ENCODE measurements around the gene SMIM21.

Gene SMIM21

DNA sequence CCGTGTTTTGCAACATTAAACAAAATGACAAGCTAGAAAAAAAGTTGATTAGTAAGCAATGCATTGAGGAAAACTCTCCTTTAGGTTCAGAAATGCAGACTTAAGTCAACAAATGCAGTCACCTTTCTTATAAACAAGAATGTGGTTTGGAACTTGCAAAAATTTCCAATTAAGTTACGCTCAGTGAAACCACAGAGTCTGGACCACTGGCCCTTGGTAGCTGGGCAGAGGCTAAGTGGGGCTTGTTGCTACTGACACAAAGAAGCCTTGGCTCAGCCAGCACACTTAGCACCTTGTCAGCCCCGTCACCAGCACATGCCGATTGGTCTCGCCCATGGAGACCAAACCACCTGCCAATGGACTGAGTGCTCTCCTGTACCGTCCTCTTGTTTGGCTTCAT, 53.0 kb downstream of the SMIM21 start:
- no peak for DNase-seq

GRCh38 chr18:75369026-75369721, 58.3 kb downstream of the SMIM21 start:
- DNase-seq, result no peak

DNA sequence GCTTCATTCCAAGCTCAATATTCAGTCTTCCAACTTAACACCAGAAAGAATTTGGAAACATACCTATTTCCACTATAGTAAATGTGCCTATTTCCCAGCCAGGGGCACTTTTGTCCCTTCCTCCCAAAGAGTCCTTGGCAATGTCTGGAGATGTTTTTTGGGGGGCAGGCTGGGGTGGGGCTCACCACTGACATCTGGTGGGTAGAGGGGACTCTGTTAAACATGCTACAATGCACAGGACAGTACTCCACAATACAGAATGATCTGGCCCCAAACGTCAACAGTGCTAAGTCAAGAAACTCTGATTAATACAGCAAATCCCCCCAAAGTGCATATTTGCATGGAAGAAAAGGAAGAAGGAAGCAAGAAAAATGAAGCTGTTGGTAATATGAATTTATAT, 61.7 kb downstream of the SMIM21 start:
- DNase-seq, result no peak

GRCh38 chr18:75365254-75365629, 62.3 kb downstream of the SMIM21 start:
- no peak for DNase-seq

- DNase-seq, result no peak
Measured at GRCh38 chr18:75364512-75365253, 62.8 kb downstream of the SMIM21 start.

GRCh38 chr18:75363446-75364225, 63.9 kb downstream of the SMIM21 start:
- no peak for DNase-seq

DNA sequence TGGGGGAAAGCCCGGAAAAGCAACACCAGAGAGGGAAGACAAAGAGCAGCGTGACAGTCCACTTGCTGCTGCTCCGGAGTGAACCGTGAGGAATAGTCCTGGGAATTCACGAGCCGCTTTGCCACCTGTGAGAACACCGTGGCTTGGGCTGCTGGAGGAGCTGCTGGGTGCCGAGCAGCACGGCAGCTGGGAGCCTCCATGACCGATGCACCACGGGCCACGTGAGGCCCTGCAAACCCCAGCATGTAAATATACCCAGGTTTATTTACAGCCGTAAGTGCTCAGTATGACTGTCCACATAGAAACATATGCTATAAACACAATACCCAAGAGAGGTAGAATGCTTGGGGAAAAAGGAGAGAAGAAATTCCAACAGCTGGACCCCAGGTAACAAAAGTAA, 65.1 kb downstream of the SMIM21 start:
- no peak for DNase-seq

DNA sequence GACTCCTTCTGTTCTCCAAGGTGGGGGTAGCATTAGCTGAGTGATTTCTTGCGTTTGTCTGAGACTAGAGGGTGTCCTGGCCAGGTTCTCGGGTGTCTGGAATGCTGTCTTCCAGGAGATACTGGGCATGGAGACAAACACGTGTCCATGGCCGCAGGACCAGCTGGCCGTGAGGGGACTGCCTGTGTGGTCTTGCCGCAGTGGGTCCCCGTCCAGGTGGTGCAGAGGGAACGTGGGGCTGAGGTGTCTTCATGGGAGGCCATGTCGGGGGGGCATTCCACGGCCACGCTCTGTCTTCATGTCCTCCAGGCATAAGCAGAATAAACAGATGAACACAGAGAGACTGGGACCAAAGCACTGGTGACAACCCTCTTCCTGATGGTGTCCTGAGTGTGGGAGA, 66.6 kb downstream of the SMIM21 start:
- DNase-seq, result no peak

GRCh38 chr18:75360215-75360614, 67.3 kb downstream of the SMIM21 start:
- DNase-seq, result no peak

Measured in GF-D8 (cell line).